ENCODE results near the gene RBM19. TPM values are rescaled to one million over a fixed set of nuclear protein-coding genes. Genes with fewer than 3 reads are reported as not detected.

The RBM19 gene
- total RNA-seq, 1 experiment from 2014 or later, result 23.8 TPM

- DNase-seq (ENCODE audit: low read depth), result no peak
- in situ Hi-C loops (cut with HindIII; ENCODE audit: low pct_unique_long_range_greater_than_20kb, low sequenced_read_pairs), result no loop called here
Measured at GRCh38 chr12:113938471-113938870, 27.7 kb downstream of the RBM19 start.

GRCh38 chr12:113936460-113936859 is 29.7 kb downstream of the RBM19 start:
- in situ Hi-C loops (cut with HindIII; ENCODE audit: low pct_unique_long_range_greater_than_20kb, low sequenced_read_pairs), result no loop called here
- DNase-seq (ENCODE audit: low read depth), result no peak

GRCh38 chr12:113935459-113935858 is 30.7 kb downstream of the RBM19 start:
- no peak for DNase-seq (ENCODE audit: low read depth)
- in situ Hi-C loops (cut with HindIII; ENCODE audit: low pct_unique_long_range_greater_than_20kb, low sequenced_read_pairs), result no loop called here

- in situ Hi-C loops (cut with HindIII; ENCODE audit: low pct_unique_long_range_greater_than_20kb, low sequenced_read_pairs), result no loop called here
- no peak for DNase-seq (ENCODE audit: low read depth)
Measured at GRCh38 chr12:113934946-113935345, 31.2 kb downstream of the RBM19 start.

- in situ Hi-C loops (cut with HindIII; ENCODE audit: low pct_unique_long_range_greater_than_20kb, low sequenced_read_pairs), result no loop called here
- DNase-seq (ENCODE audit: low read depth), result no peak
Measured at GRCh38 chr12:113934060-113934814, 31.9 kb downstream of the RBM19 start.

- DNase-seq (ENCODE audit: low read depth), result no peak
- in situ Hi-C loops (cut with HindIII; ENCODE audit: low pct_unique_long_range_greater_than_20kb, low sequenced_read_pairs), result no loop called here
Measured at GRCh38 chr12:113933201-113933786, 32.8 kb downstream of the RBM19 start.

- no peak for DNase-seq (ENCODE audit: low read depth)
- in situ Hi-C loops (cut with HindIII; ENCODE audit: low pct_unique_long_range_greater_than_20kb, low sequenced_read_pairs), result no loop called here
Measured at GRCh38 chr12:113932381-113933196, 33.5 kb downstream of the RBM19 start.

- DNase-seq (ENCODE audit: low read depth), result no peak
- in situ Hi-C loops (cut with HindIII; ENCODE audit: low pct_unique_long_range_greater_than_20kb, low sequenced_read_pairs), result no loop called here
Measured at GRCh38 chr12:113931517-113931916, 34.6 kb downstream of the RBM19 start.

- in situ Hi-C loops (cut with HindIII; ENCODE audit: low pct_unique_long_range_greater_than_20kb, low sequenced_read_pairs), result no loop called here
- DNase-seq (ENCODE audit: low read depth), result no peak
Measured at GRCh38 chr12:113930249-113930648, 35.9 kb downstream of the RBM19 start.

GRCh38 chr12:113929312-113929989 is 36.7 kb downstream of the RBM19 start:
- DNase-seq (ENCODE audit: low read depth), result no peak
- in situ Hi-C loops (cut with HindIII; ENCODE audit: low pct_unique_long_range_greater_than_20kb, low sequenced_read_pairs), result no loop called here

GRCh38 chr12:113926788-113927187 is 39.3 kb downstream of the RBM19 start:
- no peak for DNase-seq (ENCODE audit: low read depth)
- in situ Hi-C loops (cut with HindIII; ENCODE audit: low pct_unique_long_range_greater_than_20kb, low sequenced_read_pairs), result no loop called here

- DNase-seq (ENCODE audit: low read depth), result no peak
- in situ Hi-C loops (cut with HindIII; ENCODE audit: low pct_unique_long_range_greater_than_20kb, low sequenced_read_pairs), result no loop called here
Measured at GRCh38 chr12:113924341-113924740, 41.8 kb downstream of the RBM19 start.

GRCh38 chr12:113923251-113923650 is 42.9 kb downstream of the RBM19 start:
- no peak for DNase-seq (ENCODE audit: low read depth)
- in situ Hi-C loops (cut with HindIII; ENCODE audit: low pct_unique_long_range_greater_than_20kb, low sequenced_read_pairs), result no loop called here

GRCh38 chr12:113921430-113921829 is 44.7 kb downstream of the RBM19 start:
- DNase-seq (ENCODE audit: low read depth), result no peak
- in situ Hi-C loops (cut with HindIII; ENCODE audit: low pct_unique_long_range_greater_than_20kb, low sequenced_read_pairs), result no loop called here

GRCh38 chr12:113919791-113920190 is 46.3 kb downstream of the RBM19 start:
- in situ Hi-C loops (cut with HindIII; ENCODE audit: low pct_unique_long_range_greater_than_20kb, low sequenced_read_pairs), result no loop called here

GRCh38 chr12:113918306-113918705 is 47.8 kb downstream of the RBM19 start:
- DNase-seq (ENCODE audit: low read depth), result no peak
- in situ Hi-C loops (cut with HindIII; ENCODE audit: low pct_unique_long_range_greater_than_20kb, low sequenced_read_pairs), result no loop called here

More at GRCh38 chr12:113919791-113920190, 46.3 kb downstream of the RBM19 start:
- DNase-seq (ENCODE audit: low read depth), result no peak

- in situ Hi-C loops (cut with HindIII; ENCODE audit: low pct_unique_long_range_greater_than_20kb, low sequenced_read_pairs), result no loop called here
Measured at GRCh38 chr12:113917393-113917792, 48.7 kb downstream of the RBM19 start.

GRCh38 chr12:113914806-113915205 is 51.3 kb downstream of the RBM19 start:
- in situ Hi-C loops (cut with HindIII; ENCODE audit: low pct_unique_long_range_greater_than_20kb, low sequenced_read_pairs), result no loop called here
- no peak for DNase-seq (ENCODE audit: low read depth)

More at GRCh38 chr12:113917393-113917792, 48.7 kb downstream of the RBM19 start:
- DNase-seq (ENCODE audit: low read depth), result no peak

- in situ Hi-C loops (cut with HindIII; ENCODE audit: low pct_unique_long_range_greater_than_20kb, low sequenced_read_pairs), result no loop called here
- no peak for DNase-seq (ENCODE audit: low read depth)
Measured at GRCh38 chr12:113914176-113914575, 51.9 kb downstream of the RBM19 start.

Measured in Caki2 (cell line).